ENCODE measurements around the gene FAM120A.
A peak's percentile ranks its signal among the peaks of the same experiment; 100 is the strongest.
"Not testable (repeated sequence)": the region's sequence is repeated elsewhere in the genome, so short reads cannot be mapped to it uniquely, and the experiment has no call there.

The FAM120A gene

GRCh38 chr9:93434056-93434455 lies 17.4 kb upstream of the FAM120A start:
- TF ChIP-seq POLR2A (IDR thresholded peaks at IDR 0.05; ENCODE audit: low read length) (no peak), GATA1 (IDR thresholded peaks at IDR 0.05; ENCODE audit: low read depth, low read length) (no peak)
- no peak for DNase-seq

DNA sequence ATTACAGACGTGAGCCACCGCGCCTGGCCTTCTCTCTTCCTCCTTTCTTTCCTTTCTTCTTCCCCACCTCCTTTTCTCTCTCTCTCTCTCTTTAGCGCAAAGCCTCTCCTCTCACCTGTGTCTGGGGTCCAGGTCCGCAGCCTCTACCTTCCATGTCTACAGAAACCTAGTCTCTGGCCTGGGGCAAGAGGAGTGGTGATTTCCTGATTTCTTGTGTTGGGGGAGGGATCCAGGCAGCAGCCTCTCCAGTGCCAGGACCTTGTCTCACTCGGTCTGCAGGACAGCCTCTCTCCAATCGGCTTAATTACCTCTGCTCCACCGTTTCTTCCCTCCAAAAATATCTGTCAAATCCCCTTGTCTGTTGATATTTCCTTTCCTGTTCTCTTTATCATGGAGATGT lies 16.1 kb upstream of the FAM120A start:
- DNase-seq = no peak
- no peak for TF ChIP-seq GATA1 (IDR thresholded peaks at IDR 0.05; ENCODE audit: low read depth, low read length)
- no peak for TF ChIP-seq POLR2A (IDR thresholded peaks at IDR 0.05; ENCODE audit: low read length)

- no peak for DNase-seq
- no peak for TF ChIP-seq GATA1 (IDR thresholded peaks at IDR 0.05; ENCODE audit: low read depth, low read length)
- no peak for TF ChIP-seq POLR2A (IDR thresholded peaks at IDR 0.05; ENCODE audit: low read length)
These were observed 15.3 kb upstream of the FAM120A start for GRCh38 chr9:93436218-93436617.

DNA sequence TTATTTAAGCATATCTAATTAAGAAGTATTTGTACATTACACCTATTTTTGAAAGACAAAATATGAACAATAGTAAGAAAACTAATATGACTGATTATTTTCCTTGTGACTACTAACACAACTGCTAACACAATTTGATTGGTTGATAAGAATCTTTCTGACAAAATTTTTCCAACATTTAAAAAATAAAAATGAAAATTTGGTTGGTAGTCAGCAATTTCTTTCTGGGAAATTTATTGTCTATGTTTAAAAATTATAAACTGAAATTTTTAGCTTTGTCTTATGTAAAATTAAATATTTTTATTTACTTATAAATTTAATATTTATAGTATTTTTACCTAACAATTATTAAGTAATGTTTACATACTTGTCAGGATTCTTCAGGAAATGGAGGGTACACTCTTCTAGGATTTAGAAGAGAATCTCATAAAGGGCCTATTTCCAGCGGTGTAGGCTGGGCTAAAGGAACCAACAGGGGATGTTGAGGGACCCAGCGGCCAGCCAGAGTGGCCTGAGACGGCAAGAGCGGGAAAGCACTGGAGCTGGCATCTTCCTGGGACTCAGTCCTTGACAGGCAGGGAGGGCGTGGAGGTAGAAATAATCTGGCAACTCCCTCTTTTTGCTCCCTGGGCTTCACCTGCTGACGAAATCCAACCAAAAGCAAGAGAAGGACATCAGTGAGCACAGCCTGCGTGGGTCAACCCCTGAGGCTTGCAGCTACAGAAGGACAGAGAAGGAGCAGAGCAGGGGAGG lies 14.7 kb upstream of the FAM120A start:
- TF ChIP-seq GATA1 (IDR thresholded peaks at IDR 0.05; ENCODE audit: low read depth, low read length) (no peak), POLR2A (IDR thresholded peaks at IDR 0.05; ENCODE audit: low read length) (no peak)
- DNase-seq = no peak

- no peak for TF ChIP-seq GATA1 (IDR thresholded peaks at IDR 0.05; ENCODE audit: low read depth, low read length)
- TF ChIP-seq POLR2A (IDR thresholded peaks at IDR 0.05; ENCODE audit: low read length) = no peak
- no peak for DNase-seq
These were observed 13.5 kb upstream of the FAM120A start for GRCh38 chr9:93437996-93438395.

DNA sequence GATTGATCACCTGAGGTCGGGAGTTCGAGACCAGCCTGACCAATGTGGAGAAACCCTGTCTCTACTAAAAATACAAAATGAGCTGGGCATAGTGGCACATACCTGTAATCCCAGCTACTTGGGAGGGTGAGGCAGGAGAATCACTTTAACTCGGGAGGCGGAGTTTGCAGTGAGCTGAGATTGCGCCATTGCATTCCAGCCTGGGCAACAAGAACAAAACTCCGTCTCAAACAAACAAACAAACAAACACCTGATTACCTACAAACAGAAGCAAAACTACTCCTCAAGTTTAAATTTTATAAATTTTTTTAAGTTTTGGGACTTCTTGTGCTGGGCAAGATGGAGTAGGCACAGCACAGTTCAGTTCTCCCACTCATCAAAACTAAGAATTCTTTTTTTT lies 12.2 kb upstream of the FAM120A start:
- not testable (repeated sequence) for DNase-seq

DNA sequence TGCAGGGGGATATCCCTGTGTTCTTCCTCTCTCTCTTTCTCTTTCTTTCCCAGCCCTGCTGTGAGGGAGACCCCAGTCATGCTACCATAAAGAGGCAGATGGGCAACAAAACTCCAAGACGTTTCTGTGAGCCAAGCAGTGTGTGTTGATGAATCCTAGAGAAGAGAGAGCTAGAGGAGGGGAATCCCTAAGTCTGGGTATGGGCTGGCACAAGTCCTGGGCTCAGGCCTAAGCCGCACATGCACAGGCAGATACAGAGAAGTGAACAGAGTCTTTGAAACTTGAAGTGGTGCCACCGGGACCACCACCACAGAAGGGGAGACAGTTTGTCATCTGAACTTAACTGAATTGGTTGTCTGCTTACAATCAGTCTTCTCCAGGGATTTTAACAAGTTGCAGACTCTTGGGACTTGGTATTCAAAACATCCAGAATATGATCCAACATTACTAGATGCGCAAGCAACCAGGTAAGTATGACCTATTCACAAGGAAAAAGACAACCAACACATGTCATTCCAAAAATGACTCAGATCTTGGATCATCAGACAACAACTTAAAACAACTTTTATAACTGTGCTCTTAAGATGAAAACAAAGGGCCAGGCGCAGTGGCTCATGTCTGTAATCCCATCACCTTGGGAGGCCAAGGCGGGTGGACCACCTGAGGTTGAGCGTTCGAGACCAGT lies 10.4 kb upstream of the FAM120A start:
- TF ChIP-seq POLR2A (IDR thresholded peaks at IDR 0.05; ENCODE audit: low read length) (no peak), GATA1 (IDR thresholded peaks at IDR 0.05; ENCODE audit: low read depth, low read length) (no peak)
- no peak for DNase-seq

DNA sequence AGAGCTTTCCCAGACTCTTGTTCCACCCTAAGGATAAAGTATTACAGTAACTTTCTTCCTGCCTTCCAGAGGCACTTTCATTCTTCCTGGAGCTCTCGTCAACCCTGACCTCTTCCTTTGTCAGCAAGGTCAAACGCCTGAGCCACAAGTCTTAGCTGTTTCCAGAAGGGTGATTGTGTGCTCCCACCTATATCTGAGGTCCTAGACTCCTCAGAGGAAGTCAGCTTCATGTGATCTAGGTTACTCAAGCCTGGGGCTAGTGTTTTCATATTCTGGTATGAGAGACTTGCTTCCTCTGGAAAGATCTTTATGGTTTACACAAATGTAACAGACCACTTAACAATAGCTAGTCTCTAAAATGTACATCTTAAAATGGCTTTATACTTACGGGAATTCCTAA lies 5.4 kb upstream of the FAM120A start:
- DNase-seq = no peak
- TF ChIP-seq POLR2A (IDR thresholded peaks at IDR 0.05; ENCODE audit: low read length) (no peak), GATA1 (IDR thresholded peaks at IDR 0.05; ENCODE audit: low read depth, low read length) (no peak)

GRCh38 chr9:93447655-93448054 lies 3.8 kb upstream of the FAM120A start:
- TF ChIP-seq POLR2A (IDR thresholded peaks at IDR 0.05; ENCODE audit: low read length) = no peak
- DNase-seq = peak; percentile 23 to 74

DNA sequence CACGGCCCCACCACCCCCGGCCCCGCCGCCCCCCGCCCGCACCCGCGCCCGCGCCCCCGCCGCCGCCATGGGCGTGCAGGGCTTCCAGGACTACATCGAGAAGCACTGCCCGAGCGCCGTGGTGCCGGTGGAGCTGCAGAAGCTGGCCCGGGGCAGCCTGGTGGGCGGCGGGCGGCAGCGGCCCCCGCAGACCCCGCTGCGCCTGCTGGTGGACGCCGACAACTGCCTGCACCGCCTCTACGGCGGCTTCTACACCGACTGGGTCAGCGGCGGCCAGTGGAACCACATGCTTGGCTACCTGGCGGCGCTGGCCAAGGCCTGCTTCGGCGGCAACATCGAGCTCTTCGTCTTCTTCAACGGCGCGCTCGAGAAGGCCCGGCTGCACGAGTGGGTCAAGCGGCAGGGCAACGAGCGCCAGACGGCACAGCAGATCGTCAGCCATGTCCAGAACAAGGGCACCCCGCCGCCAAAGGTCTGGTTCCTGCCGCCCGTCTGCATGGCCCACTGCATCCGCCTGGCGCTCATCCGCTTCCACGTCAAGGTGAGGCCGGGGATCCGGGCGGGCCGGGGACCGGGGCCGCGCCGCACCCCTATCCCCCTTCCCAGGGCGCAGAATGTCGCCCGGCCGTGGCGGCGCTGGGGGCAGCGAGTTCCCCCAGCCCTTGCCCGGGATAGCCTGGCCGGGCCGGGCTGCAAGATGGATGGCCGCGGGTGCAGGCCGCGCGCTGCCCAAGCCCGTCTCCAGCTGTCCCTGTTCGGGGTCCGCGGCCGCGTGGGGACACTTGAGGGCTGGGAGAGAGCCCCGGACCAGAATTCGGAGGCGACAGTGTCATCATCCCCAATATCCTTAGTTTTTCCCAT lies 594 bp downstream of the FAM120A start:
- no peak for TF ChIP-seq GATA1 (IDR thresholded peaks at IDR 0.05; ENCODE audit: low read depth, low read length)
- no peak for TF ChIP-seq POLR2A (IDR thresholded peaks at IDR 0.05; ENCODE audit: low read length)
- peak; percentile 72 to 78 for DNase-seq

DNA sequence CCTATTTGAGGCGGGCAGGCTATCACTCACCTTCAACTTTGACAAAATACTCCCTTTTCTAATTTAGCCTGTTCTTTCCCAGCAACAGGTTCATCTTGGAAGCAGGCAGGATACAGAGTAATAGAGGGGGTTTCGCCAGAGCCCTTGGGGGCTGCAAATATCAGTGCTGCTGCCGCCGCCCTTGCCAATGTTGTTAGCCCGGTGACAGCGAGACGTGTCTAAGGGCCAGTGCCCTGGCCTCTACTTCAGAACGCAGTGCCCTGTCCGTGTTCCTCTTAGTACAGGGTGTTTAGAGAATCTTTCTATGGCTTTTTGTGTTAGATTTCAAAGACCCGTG lies 1.2 kb downstream of the FAM120A start:
- DNase-seq = no peak
- no peak for TF ChIP-seq GATA1 (IDR thresholded peaks at IDR 0.05; ENCODE audit: low read depth, low read length)
- TF ChIP-seq POLR2A (IDR thresholded peaks at IDR 0.05; ENCODE audit: low read length) = no peak

GRCh38 chr9:93453047-93453914 lies 1.8 kb downstream of the FAM120A start, which contains the start of gene FAM120AOS:
Gene FAM120AOS (minus strand): TSS chr9:93453581. CDS start chr9:93452709, 872 bp downstream.
- no peak for TF ChIP-seq GATA1 (IDR thresholded peaks at IDR 0.05; ENCODE audit: low read depth, low read length)
- TF ChIP-seq POLR2A (IDR thresholded peaks at IDR 0.05; ENCODE audit: low read length) = peak; percentile 75
- DNase-seq = peak; percentile 92 to 93

DNA sequence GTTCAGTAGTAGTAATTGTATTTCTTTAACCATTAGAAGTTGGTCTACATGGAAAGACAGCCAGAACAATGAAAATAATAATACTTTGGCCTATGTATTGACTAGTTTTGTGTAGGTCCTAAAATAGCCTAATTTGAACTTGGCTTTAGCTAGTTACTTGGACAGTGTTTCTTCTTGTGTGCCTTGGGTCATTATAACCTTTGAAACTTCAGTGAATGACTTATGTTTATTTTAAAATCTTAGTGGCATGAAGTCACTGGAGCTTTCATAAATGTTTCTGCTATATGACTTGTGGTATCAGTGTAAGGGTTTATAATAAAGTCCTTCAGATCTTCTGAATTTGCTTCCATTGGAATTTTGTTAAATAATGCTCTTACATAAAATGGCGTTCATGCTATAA lies 4.5 kb downstream of the FAM120A start:
- TF ChIP-seq POLR2A (IDR thresholded peaks at IDR 0.05; ENCODE audit: low read length) (no peak), GATA1 (IDR thresholded peaks at IDR 0.05; ENCODE audit: low read depth, low read length) (no peak)
- no peak for DNase-seq
